NB4 (cell line): ENCODE measurements around the gene VPS54.

Source experiments
- DNase-seq: peaks from one replicate; pipeline ENCODE4 v3.0.0; 2010; ENCODE audit warnings: low read depth
- H3K4me3 ChIP-seq: one replicate; pipeline ENCODE4 v1.5.1; 2011; ENCODE audit warnings: mild to moderate bottlenecking, low read depth, low read length, moderate library complexity
- MYC ChIP-seq: IDR thresholded peaks from 2 replicates; pipeline ENCODE4 v1.6.1; 2011; ENCODE audit warnings: low read depth, low read length
- POLR2A ChIP-seq: IDR thresholded peaks from 2 replicates; pipeline ENCODE4 v1.6.1; 2011; ENCODE audit warnings: mild to moderate bottlenecking; ENCODE audit not compliant: insufficient read length; ENCODE audit errors: extremely low read depth
- TF ChIP-seq, protein P1 (sequence below): IDR thresholded peaks from 2 replicates; pipeline ENCODE4 v1.6.1; 2011; ENCODE audit warnings: low read depth, low read length
- TF ChIP-seq, protein P2 (sequence below): IDR thresholded peaks from one replicate; pipeline ENCODE4 v1.5.1; 2012; ENCODE audit warnings: low read depth, low read length

The VPS54 gene

DNA sequence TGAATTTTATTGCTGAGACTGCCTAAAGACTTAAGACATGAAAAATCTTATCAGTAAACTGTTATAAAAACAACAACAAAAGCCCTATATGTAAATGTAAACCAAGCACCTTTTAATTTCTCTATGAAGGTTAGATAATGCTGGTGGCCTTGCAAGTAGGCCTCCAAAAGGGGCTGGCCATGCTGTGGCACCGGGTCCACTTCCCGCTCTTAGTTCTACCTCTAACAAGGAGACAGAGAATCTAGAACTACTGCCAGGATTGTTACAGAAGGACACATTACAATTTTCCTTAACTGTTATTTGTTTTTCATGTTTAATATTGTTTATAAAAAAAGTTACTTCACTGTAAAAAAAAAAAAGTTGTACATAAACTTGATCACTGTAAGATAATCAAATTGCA lies 128.6 kb downstream of the VPS54 start:
- no peak overlapping the region for H3K4me3 ChIP-seq
- TF ChIP-seq MYC (no peak), POLR2A (no peak)
- TF ChIP-seq, protein P1, sequence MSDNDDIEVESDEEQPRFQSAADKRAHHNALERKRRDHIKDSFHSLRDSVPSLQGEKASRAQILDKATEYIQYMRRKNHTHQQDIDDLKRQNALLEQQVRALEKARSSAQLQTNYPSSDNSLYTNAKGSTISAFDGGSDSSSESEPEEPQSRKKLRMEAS, result no peak
- TF ChIP-seq, protein P2, sequence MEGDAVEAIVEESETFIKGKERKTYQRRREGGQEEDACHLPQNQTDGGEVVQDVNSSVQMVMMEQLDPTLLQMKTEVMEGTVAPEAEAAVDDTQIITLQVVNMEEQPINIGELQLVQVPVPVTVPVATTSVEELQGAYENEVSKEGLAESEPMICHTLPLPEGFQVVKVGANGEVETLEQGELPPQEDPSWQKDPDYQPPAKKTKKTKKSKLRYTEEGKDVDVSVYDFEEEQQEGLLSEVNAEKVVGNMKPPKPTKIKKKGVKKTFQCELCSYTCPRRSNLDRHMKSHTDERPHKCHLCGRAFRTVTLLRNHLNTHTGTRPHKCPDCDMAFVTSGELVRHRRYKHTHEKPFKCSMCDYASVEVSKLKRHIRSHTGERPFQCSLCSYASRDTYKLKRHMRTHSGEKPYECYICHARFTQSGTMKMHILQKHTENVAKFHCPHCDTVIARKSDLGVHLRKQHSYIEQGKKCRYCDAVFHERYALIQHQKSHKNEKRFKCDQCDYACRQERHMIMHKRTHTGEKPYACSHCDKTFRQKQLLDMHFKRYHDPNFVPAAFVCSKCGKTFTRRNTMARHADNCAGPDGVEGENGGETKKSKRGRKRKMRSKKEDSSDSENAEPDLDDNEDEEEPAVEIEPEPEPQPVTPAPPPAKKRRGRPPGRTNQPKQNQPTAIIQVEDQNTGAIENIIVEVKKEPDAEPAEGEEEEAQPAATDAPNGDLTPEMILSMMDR, result no peak
- no peak for DNase-seq

DNA sequence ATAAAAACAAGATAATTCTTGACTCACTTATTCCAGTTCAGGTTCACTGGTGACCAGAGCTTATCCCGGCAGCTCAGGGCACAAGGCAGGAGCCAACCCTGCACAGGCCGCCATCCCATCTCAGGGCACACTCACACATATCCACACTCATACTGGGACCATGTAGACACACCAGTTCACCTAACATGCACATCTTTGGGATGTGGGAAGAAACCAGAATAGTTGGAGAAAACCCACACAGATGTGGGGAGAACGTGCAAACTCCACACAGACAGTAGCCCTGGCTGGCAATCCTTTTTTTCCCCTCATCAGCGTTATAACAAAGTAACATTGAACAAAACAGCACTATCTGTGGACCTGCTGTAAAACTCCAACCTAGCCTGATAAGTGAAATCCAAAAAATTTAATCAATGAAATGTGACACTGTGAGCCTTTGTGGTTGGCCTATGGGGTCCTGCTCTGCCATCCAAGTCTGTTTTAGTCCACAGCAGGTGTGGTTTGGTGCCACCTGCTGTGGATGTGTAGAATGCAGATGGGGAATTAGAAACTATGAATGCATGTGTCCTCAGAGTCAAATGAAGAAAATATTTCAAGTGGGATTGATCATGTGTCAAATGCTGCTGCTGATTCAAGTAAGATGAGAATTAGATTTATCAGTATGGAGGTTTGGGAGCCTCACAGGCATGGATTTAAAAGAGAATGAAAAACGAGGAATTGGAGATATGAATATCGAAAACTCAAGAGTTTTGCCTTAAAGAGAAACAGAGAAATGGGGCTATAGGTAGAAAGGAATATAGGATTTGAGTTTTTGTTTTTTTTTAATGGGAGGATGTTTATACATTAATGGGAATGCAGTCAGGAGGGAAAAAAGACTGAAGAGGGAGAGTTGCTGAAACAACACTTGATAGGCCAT lies 130.5 kb downstream of the VPS54 start:
- peak; percentile 63 for DNase-seq
- TF ChIP-seq, protein P1, result no peak
- TF ChIP-seq POLR2A (no peak), MYC (no peak)
- TF ChIP-seq, protein P2, result peak; percentile 84
- no peak overlapping the region for H3K4me3 ChIP-seq

DNA sequence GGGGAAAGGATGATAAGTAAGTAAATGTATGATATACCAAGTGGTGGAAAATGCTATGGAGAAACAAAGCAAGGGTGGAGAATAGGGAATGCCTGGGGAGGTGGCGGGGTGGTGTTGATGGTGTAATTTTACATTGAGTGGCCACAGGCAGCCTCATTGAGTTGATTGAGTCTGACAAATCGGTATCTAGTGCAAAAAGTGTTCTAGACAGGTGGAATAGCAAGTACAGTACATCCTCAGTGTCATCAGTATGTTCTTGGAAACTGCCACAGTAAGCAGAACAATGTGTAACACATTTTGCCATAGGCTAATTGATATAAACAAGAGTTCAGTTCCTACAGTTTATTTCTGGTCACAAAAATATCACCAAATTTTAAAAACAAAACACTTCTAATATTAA lies 131.2 kb downstream of the VPS54 start:
- TF ChIP-seq MYC, result no peak
- no peak for TF ChIP-seq POLR2A
- DNase-seq, result no peak
- no peak overlapping the region for H3K4me3 ChIP-seq

DNA sequence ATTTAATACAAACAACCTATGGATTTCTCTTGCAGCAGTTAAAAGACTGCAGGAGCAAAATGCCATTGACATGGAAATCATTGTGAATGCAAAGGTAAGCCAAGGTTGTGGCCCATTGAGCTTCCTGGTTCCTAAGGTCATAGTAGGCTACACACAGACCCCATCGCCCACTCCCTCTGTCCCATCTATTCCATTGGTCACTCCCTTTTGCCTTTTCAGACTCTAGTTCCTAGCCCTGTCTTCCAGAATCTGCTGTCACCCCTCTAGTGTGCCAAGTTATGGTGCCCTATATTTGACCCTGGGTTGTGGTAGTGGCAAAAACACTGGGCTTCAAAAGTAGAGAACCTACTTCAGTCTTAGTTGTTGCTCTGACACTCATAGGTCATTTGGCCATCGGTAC lies 132.8 kb downstream of the VPS54 start:
- TF ChIP-seq MYC, result no peak
- TF ChIP-seq, protein P1, result no peak
- TF ChIP-seq, protein P2, result no peak
- TF ChIP-seq POLR2A, result no peak
- no peak overlapping the region for H3K4me3 ChIP-seq
- DNase-seq, result no peak

DNA sequence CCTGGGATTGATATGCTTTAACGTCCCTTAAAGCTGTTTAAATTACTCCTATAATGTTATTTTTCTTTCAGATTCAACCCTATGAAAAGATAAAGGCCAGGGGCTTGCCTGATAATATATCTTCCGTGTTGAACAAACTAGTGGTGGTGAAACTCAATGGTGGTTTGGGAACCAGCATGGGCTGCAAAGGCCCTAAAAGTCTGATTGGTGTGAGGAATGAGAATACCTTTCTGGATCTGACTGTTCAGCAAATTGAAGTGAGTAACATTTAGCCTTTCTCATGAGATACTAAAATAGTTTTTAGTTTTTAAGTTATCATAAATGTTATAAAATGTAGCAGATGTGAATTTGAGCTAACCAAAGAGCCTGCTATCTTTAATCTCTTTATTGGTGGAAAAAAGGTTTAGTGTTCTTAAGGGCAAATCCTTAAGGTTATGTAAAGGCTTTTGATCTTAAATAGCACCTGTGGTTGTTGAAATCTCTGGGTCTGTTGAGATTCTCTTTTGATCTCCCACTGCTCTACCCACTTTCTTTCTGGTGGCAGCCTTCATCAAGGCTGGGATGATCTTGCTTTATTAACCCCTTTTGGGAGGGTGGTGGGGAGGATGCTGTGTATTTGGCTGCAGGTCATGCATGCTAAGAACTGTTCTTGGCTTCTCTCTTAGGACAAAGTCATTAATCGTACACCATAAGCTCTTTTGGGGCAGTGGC lies 136.7 kb downstream of the VPS54 start:
- DNase-seq, result no peak
- TF ChIP-seq, protein P2, result no peak
- TF ChIP-seq POLR2A (no peak), MYC (no peak)
- TF ChIP-seq, protein P1, result no peak
- H3K4me3 ChIP-seq, result no peak overlapping the region

DNA sequence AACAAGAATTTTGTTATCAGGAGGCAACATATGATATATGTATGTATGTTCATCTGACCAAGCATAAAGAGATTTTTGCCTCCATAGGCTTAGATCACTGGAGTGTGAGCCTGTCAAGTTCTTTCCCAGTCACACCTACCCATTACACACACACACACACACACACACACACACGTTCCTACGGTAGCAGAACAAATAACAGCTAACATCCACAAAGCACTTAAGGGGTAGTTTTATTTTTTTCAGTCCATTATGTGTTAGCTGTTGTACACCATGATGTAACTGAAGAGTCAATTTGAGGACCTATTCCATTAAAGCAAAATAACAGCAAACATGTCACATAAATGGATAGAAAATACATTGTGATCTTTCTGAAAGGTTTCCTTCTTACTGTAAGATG lies 138.0 kb downstream of the VPS54 start:
- TF ChIP-seq, protein P2, result no peak
- TF ChIP-seq MYC (no peak), POLR2A (no peak)
- TF ChIP-seq, protein P1, result no peak
- H3K4me3 ChIP-seq, result no peak overlapping the region
- no peak for DNase-seq
